ENCODE measurements around the gene ANO1.

The ANO1 gene

GRCh38 chr11:70147668-70148067 is 69.6 kb downstream of the ANO1 start:
- Histone ChIP-seq H3K4me2 (ENCODE audit: low read length) (no peak overlapping the region), H3K79me2 (ENCODE audit: insufficient read depth, low read length) (no peaks in the 10 kb centered on the region), H3K4me3 (ENCODE audit: low read depth, low read length, poor library complexity, severe bottlenecking) (no peak overlapping the region), H3F3A (ENCODE audit: insufficient read depth, low read length) (no peaks in the 10 kb centered on the region), H3K4me1 (ENCODE audit: insufficient read depth, low read length, severe bottlenecking) (no peaks in the 10 kb centered on the region), H3K9me2 (ENCODE audit: low read depth, low read length) (no peaks in the 10 kb centered on the region), H2AFZ (ENCODE audit: low read length) (no peak overlapping the region), H4K20me1 (ENCODE audit: insufficient read depth, low read length) (no peaks in the 10 kb centered on the region), H3K27ac (ENCODE audit: low read depth, low read length, poor library complexity, severe bottlenecking) (no peak overlapping the region), H3K9me3 (ENCODE audit: low read length) (no peaks in the 10 kb centered on the region), H3K9ac (ENCODE audit: low read length) (no peak overlapping the region), H3K27me3 (ENCODE audit: insufficient read depth, low read length) (peaks cover 4% of the 10 kb centered on the region; the same call in 1 of the 2 replicates), H3K36me3 (ENCODE audit: insufficient read depth, low read length) (no peaks in the 10 kb centered on the region)
- TF ChIP-seq CTCF (IDR thresholded peaks at IDR 0.05; ENCODE audit: low read length) (no peak), EZH2 (IDR thresholded peaks at IDR 0.05; ENCODE audit: borderline replicate concordance, low read length) (no peak)

GRCh38 chr11:70151671-70152070 is 73.6 kb downstream of the ANO1 start:
- no peaks in the 10 kb centered on the region for H4K20me1 ChIP-seq (ENCODE audit: insufficient read depth, low read length)
- no peak overlapping the region for H3K27ac ChIP-seq (ENCODE audit: low read depth, low read length, poor library complexity, severe bottlenecking)
- H3K36me3 ChIP-seq (ENCODE audit: insufficient read depth, low read length): no peaks in the 10 kb centered on the region
- H2AFZ ChIP-seq (ENCODE audit: low read length): no peak overlapping the region
- no peaks in the 10 kb centered on the region for H3K9me3 ChIP-seq (ENCODE audit: low read length)
- no peak overlapping the region for H3K4me2 ChIP-seq (ENCODE audit: low read length)
- no peak overlapping the region for H3K9ac ChIP-seq (ENCODE audit: low read length)
- H3K79me2 ChIP-seq (ENCODE audit: insufficient read depth, low read length): no peaks in the 10 kb centered on the region
- H3F3A ChIP-seq (ENCODE audit: insufficient read depth, low read length): no peaks in the 10 kb centered on the region
- H3K4me3 ChIP-seq (ENCODE audit: low read depth, low read length, poor library complexity, severe bottlenecking): no peak overlapping the region
- H3K27me3 ChIP-seq (ENCODE audit: insufficient read depth, low read length): peaks cover 2% of the 10 kb centered on the region; the same call in 1 of the 2 replicates
- no peaks in the 10 kb centered on the region for H3K9me2 ChIP-seq (ENCODE audit: low read depth, low read length)
- H3K4me1 ChIP-seq (ENCODE audit: insufficient read depth, low read length, severe bottlenecking): no peaks in the 10 kb centered on the region
- TF ChIP-seq EZH2 (IDR thresholded peaks at IDR 0.05; ENCODE audit: borderline replicate concordance, low read length): no peak
- no peak for TF ChIP-seq CTCF (IDR thresholded peaks at IDR 0.05; ENCODE audit: low read length)

GRCh38 chr11:70153133-70153727 is 75.1 kb downstream of the ANO1 start:
- TF ChIP-seq EZH2 (IDR thresholded peaks at IDR 0.05; ENCODE audit: borderline replicate concordance, low read length): no peak
- no peak for TF ChIP-seq CTCF (IDR thresholded peaks at IDR 0.05; ENCODE audit: low read length)
- H3K4me2 ChIP-seq (ENCODE audit: low read length): no peak overlapping the region

More at GRCh38 chr11:70153133-70153727, 75.1 kb downstream of the ANO1 start:
- Histone ChIP-seq H2AFZ (ENCODE audit: low read length) (no peak overlapping the region), H3K4me1 (ENCODE audit: insufficient read depth, low read length, severe bottlenecking) (no peaks in the 10 kb centered on the region), H3K4me3 (ENCODE audit: low read depth, low read length, poor library complexity, severe bottlenecking) (no peak overlapping the region), H3K9ac (ENCODE audit: low read length) (no peak overlapping the region), H3K36me3 (ENCODE audit: insufficient read depth, low read length) (no peaks in the 10 kb centered on the region), H3K27ac (ENCODE audit: low read depth, low read length, poor library complexity, severe bottlenecking) (no peak overlapping the region), H3K27me3 (ENCODE audit: insufficient read depth, low read length) (no peaks in the 10 kb centered on the region; the same call in 1 of the 2 replicates), H3K79me2 (ENCODE audit: insufficient read depth, low read length) (no peaks in the 10 kb centered on the region), H3K9me3 (ENCODE audit: low read length) (no peaks in the 10 kb centered on the region), H3F3A (ENCODE audit: insufficient read depth, low read length) (no peaks in the 10 kb centered on the region), H4K20me1 (ENCODE audit: insufficient read depth, low read length) (no peaks in the 10 kb centered on the region), H3K9me2 (ENCODE audit: low read depth, low read length) (no peaks in the 10 kb centered on the region)
